HEK293T (cell line): ENCODE results near the gene MRPL9.

Experiments
- CTBP1 ChIP-seq: fragments of 450-650 bp; IDR thresholded peaks from 2 replicates; pipeline ENCODE4 v1.6.1; 2016; ENCODE audit warnings: borderline replicate concordance
- FOXM1 ChIP-seq: fragments of 450-650 bp; IDR thresholded peaks from 2 replicates; pipeline ENCODE4 v1.6.1; 2017; ENCODE audit warnings: mild to moderate bottlenecking, borderline replicate concordance
- PKNOX1 ChIP-seq: fragments of 450-650 bp; IDR thresholded peaks from 2 replicates; pipeline ENCODE4 v1.6.1; 2016
- TARDBP ChIP-seq: fragments of 450-650 bp; IDR thresholded peaks from 2 replicates; pipeline ENCODE4 v1.6.1; 2016

GRCh38 chr1:151805066-151805820 is 41.9 kb upstream of the MRPL9 start, which contains the start of gene LINGO4:
- TF ChIP-seq CTBP1: no peak
- TF ChIP-seq FOXM1: no peak
- TF ChIP-seq TARDBP: no peak
- TF ChIP-seq PKNOX1: no peak
